Activated CD4-positive, alpha-beta T cell treated with anti-CD3 and anti-CD28 coated beads, Interleukin-2, amount 50 U/mL, for 24 hours (primary cell): ENCODE data around the gene ZNF224.
"Not testable (repeated sequence)": the region's sequence is repeated elsewhere in the genome, so short reads cannot be mapped to it uniquely, and the experiment has no call there.

Experiments used
- DNase-seq, 2 donors: peaks; one replicate each; pipeline ENCODE4 v3.0.0-alpha.2; 2020; ENCODE audit warnings: low read depth in 1 of 2, low spot score in 1 of 2

Gene ZNF224

DNA sequence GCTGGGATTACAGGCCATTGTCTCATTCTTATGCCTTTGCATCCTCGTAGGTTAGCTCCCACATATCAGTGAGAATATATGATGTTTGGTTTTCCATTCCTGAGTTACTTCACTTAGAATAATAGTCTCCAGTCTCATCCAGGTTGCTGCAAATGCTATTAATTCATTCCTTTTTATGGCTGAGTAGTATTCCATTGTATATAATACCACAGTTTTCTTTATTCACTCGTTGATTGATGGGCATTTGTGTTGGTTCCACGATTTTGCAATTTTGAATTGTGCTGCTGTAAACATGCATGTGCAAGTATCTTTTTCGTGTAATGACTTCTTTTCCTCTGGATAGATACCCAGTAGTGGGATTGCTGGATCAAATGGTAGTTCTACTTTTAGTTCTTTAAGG lies 27.0 kb downstream of the ZNF224 start:
- DNase-seq: not testable (repeated sequence)

DNA sequence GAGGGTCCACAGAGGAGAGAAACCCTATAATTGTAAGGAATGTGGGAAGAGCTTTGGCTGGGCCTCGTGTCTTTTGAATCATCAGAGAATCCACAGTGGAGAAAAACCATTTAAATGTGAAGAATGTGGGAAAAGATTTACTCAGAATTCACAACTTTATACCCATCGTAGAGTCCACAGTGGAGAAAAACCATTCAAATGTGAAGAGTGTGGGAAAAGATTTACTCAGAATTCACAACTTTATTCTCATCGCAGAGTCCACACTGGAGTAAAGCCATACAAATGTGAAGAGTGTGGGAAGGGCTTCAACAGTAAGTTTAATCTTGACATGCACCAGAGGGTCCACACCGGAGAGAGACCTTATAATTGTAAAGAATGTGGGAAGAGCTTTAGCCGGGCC lies 37.8 kb downstream of the ZNF224 start:
- DNase-seq: no peak

DNA sequence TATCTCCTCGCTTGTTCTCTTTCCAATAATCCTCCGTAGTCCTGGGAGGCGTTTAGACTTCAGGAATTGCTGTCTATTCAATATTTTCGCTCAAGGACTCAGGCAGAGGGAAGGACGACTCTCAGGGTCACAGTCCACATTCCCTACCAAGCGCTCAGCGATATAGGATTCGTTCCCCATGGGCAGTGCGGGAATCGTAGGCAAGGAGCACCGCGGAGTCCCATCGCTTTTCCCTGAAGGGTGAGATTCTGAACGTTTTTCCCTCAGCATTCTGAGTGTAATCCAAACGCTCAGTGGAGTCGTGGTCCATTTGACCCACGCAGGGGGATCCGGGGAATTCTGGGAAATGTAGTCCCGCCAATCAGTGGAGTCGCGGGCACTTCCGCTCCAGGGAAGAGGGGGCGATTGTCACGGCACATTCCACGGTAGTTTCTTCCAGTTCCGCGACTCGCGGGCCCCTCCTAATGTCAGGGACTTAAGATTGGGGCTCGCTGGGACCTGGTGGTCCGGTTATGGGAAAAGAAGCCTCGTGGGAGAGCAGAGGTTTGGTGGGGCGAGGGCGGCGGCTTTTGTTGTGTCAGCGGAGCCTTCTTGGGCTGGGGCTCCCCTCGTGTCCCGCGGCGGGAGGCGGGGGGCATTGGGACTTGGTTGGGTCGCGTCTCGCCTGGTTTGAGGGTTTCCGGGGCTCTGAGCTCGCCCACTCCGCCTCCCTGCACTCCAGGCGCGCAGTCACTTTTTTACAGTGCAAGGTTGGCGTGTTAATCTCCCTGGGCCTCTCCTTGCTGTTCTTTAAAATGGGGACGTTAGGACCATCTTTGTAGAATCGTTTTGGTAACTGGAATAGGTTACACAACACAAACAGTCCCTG lies 47.3 kb downstream of the ZNF224 start, which contains the start of gene ZNF234:
Gene ZNF234 (plus strand): TSS at position 364 of the 868 bp plus-strand sequence. CDS start 3,079 bp downstream, outside the sequence.
- DNase-seq: peak; percentile 47 to 68

DNA sequence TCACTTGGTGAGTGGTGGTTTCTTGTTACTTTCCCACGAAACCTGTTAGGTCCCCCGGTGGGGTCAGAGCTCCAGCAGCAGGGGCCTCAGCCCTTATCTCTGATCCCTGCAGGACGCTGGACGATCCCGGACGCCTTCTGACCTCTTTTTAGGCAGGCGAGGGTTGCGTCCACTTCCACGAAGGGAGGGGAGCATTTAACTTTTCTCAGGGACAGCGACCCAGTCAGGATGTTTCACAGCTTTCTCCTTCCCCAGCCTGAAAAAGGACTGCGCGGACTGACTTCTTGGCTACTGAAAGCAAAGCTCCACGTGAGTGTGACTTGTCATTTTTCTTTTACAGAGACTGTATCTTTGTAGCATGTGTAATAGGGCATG lies 47.9 kb downstream of the ZNF224 start:
- DNase-seq: peak in 1 of 2 donors; percentile 4

DNA sequence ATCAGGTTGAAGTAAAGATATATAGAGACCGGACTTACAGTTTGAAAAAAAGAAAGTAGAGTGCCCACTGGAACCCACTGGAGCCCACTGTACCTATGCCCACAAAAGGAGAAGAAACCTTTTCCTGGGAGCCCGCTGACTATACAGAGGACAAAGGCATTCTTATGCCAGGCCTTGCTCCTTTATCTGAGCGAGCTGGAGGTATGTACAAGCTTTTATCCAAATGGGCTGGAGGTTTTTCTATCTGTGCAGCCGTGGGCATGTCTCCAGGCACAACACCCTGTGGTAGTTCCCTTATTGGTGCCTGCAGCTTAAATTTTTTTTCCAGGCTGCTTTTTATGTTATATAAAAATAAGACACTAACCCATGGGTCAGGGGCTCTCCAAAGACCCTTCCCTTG lies 55.6 kb downstream of the ZNF224 start:
- no peak for DNase-seq

DNA sequence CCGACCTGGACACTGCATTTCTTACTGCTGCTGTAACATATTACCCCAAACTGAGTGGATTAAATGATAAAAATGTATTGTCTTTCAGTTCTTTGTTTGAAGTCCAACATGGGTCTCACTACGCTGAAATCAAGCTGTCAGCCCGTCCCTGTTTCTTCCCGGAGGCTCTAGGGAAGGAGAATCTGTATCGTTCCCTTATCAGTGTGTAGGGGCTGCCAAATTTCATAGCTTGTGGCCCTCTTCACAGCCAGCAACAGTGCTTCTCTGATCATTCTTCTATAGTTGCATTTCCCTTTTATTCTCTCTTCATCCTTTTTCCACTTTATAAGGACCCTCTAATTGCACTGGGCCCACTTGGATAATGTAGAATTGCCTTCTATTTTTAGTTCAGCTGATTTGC lies 57.3 kb downstream of the ZNF224 start:
- no peak for DNase-seq

DNA sequence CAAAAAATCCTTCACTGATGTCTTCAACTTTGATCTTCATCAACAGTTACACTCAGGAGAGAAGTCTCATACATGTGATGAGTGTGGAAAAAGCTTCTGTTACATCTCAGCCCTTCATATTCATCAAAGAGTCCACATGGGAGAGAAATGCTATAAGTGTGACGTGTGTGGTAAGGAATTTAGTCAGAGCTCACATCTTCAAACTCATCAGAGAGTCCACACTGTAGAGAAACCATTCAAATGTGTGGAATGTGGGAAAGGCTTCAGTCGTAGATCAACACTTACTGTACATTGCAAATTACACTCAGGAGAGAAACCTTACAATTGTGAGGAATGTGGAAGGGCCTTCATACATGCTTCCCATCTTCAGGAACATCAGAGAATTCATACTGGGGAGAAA lies 62.3 kb downstream of the ZNF224 start:
- no peak for DNase-seq
